Measurements from ENCODE around the gene NLRP5.
"Not testable (repeated sequence)": the region's sequence is repeated elsewhere in the genome, so short reads cannot be mapped to it uniquely, and the experiment has no call there.

Gene NLRP5

GRCh38 chr19:56099638-56100539 lies 113.3 kb downstream of the NLRP5 start:
- DNase-seq = no peak

DNA sequence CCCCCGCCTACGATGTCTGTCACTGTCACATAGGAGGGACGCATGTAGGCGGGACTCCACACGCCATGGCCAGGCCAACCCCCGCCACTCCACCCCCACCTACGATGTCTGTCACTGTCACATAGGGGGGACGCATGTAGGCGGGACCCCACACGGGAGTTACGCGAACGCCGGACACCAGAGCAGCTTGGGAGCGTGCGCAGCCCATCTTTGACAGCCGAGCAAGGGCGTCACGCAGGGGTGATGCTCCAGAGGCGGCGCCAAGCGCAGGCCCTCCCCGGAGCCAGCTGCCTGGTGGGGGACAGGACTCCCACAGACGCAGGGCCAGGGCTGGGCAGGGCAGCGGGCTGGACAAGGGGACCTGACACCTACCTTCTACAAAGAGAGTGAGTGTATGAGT lies 114.5 kb downstream of the NLRP5 start:
- no peak for DNase-seq

- no peak for DNase-seq
These were observed 115.4 kb downstream of the NLRP5 start for GRCh38 chr19:56101746-56102535.

GRCh38 chr19:56103027-56103614 lies 116.5 kb downstream of the NLRP5 start:
- no peak for DNase-seq

DNA sequence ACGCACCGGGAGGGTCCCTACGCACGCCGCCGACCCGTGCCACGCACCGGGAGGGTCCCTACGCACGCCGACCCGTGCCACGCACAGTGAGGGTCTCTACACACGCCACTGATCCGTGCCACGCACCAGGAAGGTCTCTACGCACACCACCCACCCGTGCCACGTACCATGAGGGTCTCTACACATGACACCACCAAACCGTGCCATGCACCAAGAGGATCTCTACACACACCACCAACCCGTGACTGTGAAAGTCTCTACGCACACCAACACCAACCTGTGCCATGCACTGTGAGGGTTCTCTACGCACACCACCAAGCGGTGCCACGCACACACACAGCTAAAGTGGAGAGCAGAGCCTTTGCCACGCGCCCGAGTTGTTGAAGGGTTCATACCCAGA lies 117.8 kb downstream of the NLRP5 start:
- DNase-seq = no peak

- DNase-seq = peak; percentile 38
These were observed 118.6 kb downstream of the NLRP5 start for GRCh38 chr19:56105090-56105701.

DNA sequence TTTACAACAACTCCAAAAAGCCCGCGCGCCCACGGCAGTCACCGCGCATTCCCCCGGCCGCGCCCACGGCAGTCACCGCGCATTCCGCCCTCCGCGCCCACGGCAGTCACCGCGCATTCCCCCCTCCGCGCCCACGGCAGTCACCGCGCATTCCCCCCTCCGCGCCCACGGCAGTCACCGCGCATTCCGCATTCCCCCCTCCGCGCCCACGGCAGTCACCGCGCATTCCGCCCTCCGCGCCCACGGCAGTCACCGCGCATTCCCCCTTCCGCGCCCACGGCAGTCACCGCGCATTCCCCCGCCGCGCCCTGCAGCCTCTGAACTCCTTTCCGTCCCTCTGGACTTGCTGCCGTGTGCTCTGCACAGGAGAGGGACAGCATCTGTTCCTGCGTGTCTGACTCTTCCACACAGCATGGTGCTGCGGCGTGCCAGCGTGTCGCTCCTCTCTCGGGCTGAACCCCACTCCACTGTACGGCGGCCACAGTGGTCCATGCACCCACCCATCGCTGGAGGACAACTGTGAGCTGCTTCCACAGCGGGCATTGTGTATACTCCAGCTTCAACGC lies 119.3 kb downstream of the NLRP5 start:
- not testable (repeated sequence) for DNase-seq

DNA sequence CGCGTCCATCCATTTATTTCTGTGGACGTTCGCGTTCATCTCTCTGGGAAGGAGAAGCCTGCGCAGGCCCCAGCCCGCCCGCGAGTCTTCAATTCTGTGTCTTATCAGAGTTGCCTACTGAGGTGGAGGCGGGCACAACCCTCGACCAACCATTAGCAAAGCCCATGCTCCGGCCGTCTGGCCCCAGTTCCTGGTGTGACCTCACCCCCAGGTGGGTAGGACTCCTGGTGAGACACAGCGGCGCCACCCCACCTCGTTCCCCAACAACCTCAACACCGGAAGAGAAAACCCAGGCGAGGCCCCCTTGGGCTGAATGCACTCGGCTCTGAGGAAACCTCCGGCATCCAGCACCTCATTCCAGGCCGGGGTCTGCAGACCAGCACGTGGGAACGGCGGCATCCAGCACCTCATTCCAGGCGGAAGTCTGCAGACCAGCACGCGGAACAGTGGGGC lies 119.8 kb downstream of the NLRP5 start:
- no peak for DNase-seq

- DNase-seq = no peak
These were observed 120.4 kb downstream of the NLRP5 start for GRCh38 chr19:56106993-56107392.

DNA sequence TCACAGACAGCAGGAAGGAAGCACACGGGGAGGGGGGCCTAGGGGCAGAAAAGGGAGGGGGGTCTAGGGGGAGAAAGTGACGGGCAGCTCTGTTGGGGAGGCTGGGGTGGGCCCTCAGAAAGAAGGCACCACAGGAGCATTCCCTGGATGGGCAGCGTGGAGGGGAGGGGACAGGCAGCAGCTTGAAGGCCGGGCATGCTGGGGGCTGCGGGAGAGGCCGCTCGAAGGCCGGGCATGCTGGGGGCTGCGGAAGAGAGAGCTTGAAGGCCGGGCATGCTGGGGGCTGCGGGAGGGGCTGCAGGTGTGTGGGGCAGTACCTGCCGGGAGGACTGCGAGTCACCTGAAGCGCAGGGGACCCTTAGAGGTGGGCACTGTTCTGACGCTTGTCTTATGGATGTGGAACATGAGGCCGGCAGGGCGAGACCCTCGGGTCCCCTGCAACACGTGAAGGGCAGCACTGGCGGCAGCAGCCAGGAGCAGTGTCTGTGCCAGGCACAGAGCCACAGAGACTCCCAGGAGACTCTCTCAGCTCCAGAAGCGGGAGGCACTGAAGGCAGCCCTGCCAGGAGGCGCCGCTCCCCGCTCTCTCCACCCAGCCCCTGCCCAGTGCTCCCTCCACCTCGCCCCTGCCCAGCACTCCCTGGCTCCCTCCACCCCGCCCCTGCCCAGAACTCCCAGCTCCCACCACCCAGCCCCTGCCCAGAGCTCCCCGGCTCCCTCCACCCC lies 121.2 kb downstream of the NLRP5 start:
- DNase-seq = no peak

DNA sequence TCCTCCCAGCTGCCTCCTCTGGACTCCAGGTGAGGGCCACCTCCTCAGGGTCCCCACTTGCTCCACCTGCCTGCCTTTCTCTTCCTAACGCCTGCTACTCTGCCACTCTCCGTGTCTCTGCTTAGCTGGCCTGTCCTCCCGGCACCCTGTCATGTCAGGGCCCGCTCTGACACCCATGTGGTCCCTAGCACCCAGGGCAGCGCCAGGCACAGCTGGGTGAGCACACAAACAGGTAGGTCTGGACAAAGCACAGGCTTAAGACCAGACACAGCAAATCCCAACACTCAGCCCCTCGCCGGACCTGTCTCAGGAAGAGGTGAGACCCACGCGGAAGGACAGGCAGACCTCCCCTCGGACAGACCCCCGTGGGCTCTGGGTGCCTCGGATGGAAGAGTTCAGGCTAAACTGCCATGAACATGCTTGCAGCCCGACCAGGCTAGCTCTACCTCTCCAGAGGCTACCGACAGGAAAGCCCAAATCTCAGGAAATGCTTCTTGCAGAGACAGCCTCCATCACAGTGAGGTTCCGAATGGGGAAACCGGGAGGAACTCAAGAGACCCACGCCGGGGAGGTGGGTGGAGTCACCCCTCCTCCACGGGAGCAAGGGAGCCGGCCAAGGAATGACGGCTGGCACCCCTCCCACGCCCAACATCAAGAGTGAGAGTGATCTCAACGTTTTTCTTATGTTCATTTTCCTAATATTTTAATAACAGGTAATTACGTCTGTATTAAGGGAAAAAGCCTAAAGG lies 122.0 kb downstream of the NLRP5 start:
- DNase-seq = no peak

GRCh38 chr19:56109226-56109625 lies 122.7 kb downstream of the NLRP5 start:
- no peak for DNase-seq

GRCh38 chr19:56110515-56111448 lies 124.2 kb downstream of the NLRP5 start:
- no peak for DNase-seq
